Measurements from ENCODE around the gene TRIM72. TPM values are rescaled to one million over a fixed set of nuclear protein-coding genes. Genes with fewer than 3 reads are reported as not detected.

Gene TRIM72
- total RNA-seq, 5 donors from 2014 or later (not counting 1 experiment from before 2014, with no cell fraction given) = 0.03 to 0.09 (median 0.09) TPM; not detected in 2

GRCh38 chr16:31246296-31246695, 32.4 kb downstream of the TRIM72 start:
- Mint-ChIP-seq H3K27ac (no peak overlapping the region), H3K4me1 (peaks cover 0 to 8% (median 4%) of the 10 kb centered on the region in 3 donors), H3K36me3 (no peaks in the 10 kb centered on the region), H3K9me3 (no peaks in the 10 kb centered on the region), H3K27me3 (peaks cover 0 to 1% of the 10 kb centered on the region in 2 donors), H3K4me3 (no peak overlapping the region)
- H3K27me3 ChIP-seq (replicated peaks in 1 of 2; ENCODE audit: control insufficient read depth in 2 of 2, extremely low read depth in 1 of 2, insufficient read depth in 2 of 2, low read length in 1 of 2) = no peaks in the 10 kb centered on the region
- no peaks in the 10 kb centered on the region for H3K36me3 ChIP-seq (ENCODE audit: control insufficient read depth in 2 of 2, extremely low read depth in 1 of 2, insufficient read depth in 1 of 2, low read length in 1 of 2)
- H3K4me1 ChIP-seq (ENCODE audit: control insufficient read depth in 1 of 2, extremely low read depth in 1 of 2, insufficient read depth in 2 of 2, low read length in 2 of 2) = peaks cover 0 to 3% of the 10 kb centered on the region in 2 experiments
- no peak overlapping the region for H3K27ac ChIP-seq (ENCODE audit: low read length)
- ChIA-PET POLR2A (no interaction called here), CTCF (no interaction called here)
- ATAC-seq (replicated peaks in 1 of 4) = no peak
- H3K9me3 ChIP-seq = no peaks in the 10 kb centered on the region
- no peak overlapping the region for H3K4me3 ChIP-seq (ENCODE audit: control insufficient read depth in 1 of 2, extremely low read depth in 1 of 2, low read length in 1 of 2)
- WGBS (ENCODE audit: insufficient coverage) = no CpG with 5 or more reads among the region's 3 CpGs
- DNase-seq = no peak

- H3K27ac ChIP-seq (ENCODE audit: low read length) = no peak overlapping the region
- H3K4me3 Mint-ChIP-seq = no peak overlapping the region
- H3K36me3 ChIP-seq (ENCODE audit: control insufficient read depth in 2 of 2, extremely low read depth in 1 of 2, insufficient read depth in 1 of 2, low read length in 1 of 2) = no peaks in the 10 kb centered on the region
- no peaks in the 10 kb centered on the region for H3K27me3 ChIP-seq (replicated peaks in 1 of 2; ENCODE audit: control insufficient read depth in 2 of 2, extremely low read depth in 1 of 2, insufficient read depth in 2 of 2, low read length in 1 of 2)
- CTCF ChIA-PET = no interaction called here
- H3K4me1 ChIP-seq (ENCODE audit: control insufficient read depth in 1 of 2, extremely low read depth in 1 of 2, insufficient read depth in 2 of 2, low read length in 2 of 2) = peaks cover 0 to 4% of the 10 kb centered on the region in 2 experiments
- DNase-seq = no peak
- WGBS (ENCODE audit: insufficient coverage) = no CpG with 5 or more reads among the region's 5 CpGs
- H3K4me3 ChIP-seq (ENCODE audit: control insufficient read depth in 1 of 2, extremely low read depth in 1 of 2, low read length in 1 of 2) = no peak overlapping the region
- peaks cover 2 to 14% (median 4%) of the 10 kb centered on the region in 3 donors for H3K4me1 Mint-ChIP-seq
- H3K9me3 Mint-ChIP-seq = no peaks in the 10 kb centered on the region
- no peaks in the 10 kb centered on the region for H3K36me3 Mint-ChIP-seq
- H3K27me3 Mint-ChIP-seq = peaks cover 0 to 1% of the 10 kb centered on the region in 2 donors
- POLR2A ChIA-PET = no interaction called here
- no peak overlapping the region for H3K27ac Mint-ChIP-seq
- ATAC-seq (replicated peaks in 1 of 4) = no peak
- H3K9me3 ChIP-seq = no peaks in the 10 kb centered on the region
These were observed 34.4 kb downstream of the TRIM72 start for GRCh38 chr16:31248344-31248743.

- no peaks in the 10 kb centered on the region for H3K9me3 ChIP-seq
- no peak for DNase-seq
- Mint-ChIP-seq H3K9me3 (no peaks in the 10 kb centered on the region), H3K36me3 (no peaks in the 10 kb centered on the region), H3K4me3 (no peak overlapping the region), H3K4me1 (peaks cover 10 to 21% (median 10%) of the 10 kb centered on the region in 3 donors), H3K27ac (no peak overlapping the region), H3K27me3 (peaks cover 0 to 1% of the 10 kb centered on the region in 2 donors)
- no peaks in the 10 kb centered on the region for H3K27me3 ChIP-seq (replicated peaks in 1 of 2; ENCODE audit: control insufficient read depth in 2 of 2, extremely low read depth in 1 of 2, insufficient read depth in 2 of 2, low read length in 1 of 2)
- H3K36me3 ChIP-seq (ENCODE audit: control insufficient read depth in 2 of 2, extremely low read depth in 1 of 2, insufficient read depth in 1 of 2, low read length in 1 of 2) = no peaks in the 10 kb centered on the region
- ATAC-seq (replicated peaks in 1 of 4) = peak in 1 of 4 experiments; percentile 20
- H3K4me1 ChIP-seq (ENCODE audit: control insufficient read depth in 1 of 2, extremely low read depth in 1 of 2, insufficient read depth in 2 of 2, low read length in 2 of 2) = peaks cover 0 to 4% of the 10 kb centered on the region in 2 experiments
- H3K4me3 ChIP-seq (ENCODE audit: control insufficient read depth in 1 of 2, extremely low read depth in 1 of 2, low read length in 1 of 2) = no peak overlapping the region
- ChIA-PET CTCF (no interaction called here), POLR2A (no interaction called here)
- H3K27ac ChIP-seq (ENCODE audit: low read length) = no peak overlapping the region
- 94% methylated on average over 5 of the region's 7 CpGs for WGBS (ENCODE audit: insufficient coverage)
These were observed 37.0 kb downstream of the TRIM72 start for GRCh38 chr16:31250782-31251384.

DNA sequence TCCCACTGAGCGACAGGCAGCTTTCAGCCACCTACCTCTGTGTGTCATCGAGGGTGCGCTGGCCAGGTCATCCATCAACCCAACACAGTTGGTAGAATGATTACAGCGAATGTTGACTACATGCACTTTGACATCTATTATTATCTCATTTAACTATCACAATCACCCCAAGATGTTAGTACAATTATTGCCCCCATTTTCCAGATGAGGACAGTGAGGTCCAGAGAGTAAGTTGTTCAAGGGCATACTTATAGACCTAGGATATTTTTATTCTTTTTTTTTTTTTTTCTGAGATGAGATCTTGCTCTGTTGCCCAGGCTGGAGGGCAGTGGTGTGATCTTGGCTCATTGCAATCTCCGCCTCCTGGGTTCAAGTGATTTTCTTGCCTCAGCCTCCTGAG, 37.5 kb downstream of the TRIM72 start:
- Mint-ChIP-seq H3K4me3 (no peak overlapping the region), H3K4me1 (peaks cover 10 to 21% (median 10%) of the 10 kb centered on the region in 3 donors), H3K9me3 (no peaks in the 10 kb centered on the region), H3K36me3 (no peaks in the 10 kb centered on the region), H3K27me3 (peaks cover 0 to 1% of the 10 kb centered on the region in 2 donors), H3K27ac (no peak overlapping the region)
- whole genome bisulfite sequencing (ENCODE audit: insufficient coverage) = 100% methylated on average over 1 of the region's 5 CpGs
- H3K27ac ChIP-seq (ENCODE audit: low read length) = no peak overlapping the region
- H3K4me1 ChIP-seq (ENCODE audit: control insufficient read depth in 1 of 2, extremely low read depth in 1 of 2, insufficient read depth in 2 of 2, low read length in 2 of 2) = peaks cover 0 to 4% of the 10 kb centered on the region in 2 experiments
- H3K27me3 ChIP-seq (replicated peaks in 1 of 2; ENCODE audit: control insufficient read depth in 2 of 2, extremely low read depth in 1 of 2, insufficient read depth in 2 of 2, low read length in 1 of 2) = no peaks in the 10 kb centered on the region
- POLR2A ChIA-PET = no interaction called here
- H3K36me3 ChIP-seq (ENCODE audit: control insufficient read depth in 2 of 2, extremely low read depth in 1 of 2, insufficient read depth in 1 of 2, low read length in 1 of 2) = no peaks in the 10 kb centered on the region
- CTCF ChIA-PET = no interaction called here
- no peak for DNase-seq
- H3K4me3 ChIP-seq (ENCODE audit: control insufficient read depth in 1 of 2, extremely low read depth in 1 of 2, low read length in 1 of 2) = no peak overlapping the region
- no peaks in the 10 kb centered on the region for H3K9me3 ChIP-seq
- ATAC-seq (replicated peaks in 1 of 4) = no peak

DNA sequence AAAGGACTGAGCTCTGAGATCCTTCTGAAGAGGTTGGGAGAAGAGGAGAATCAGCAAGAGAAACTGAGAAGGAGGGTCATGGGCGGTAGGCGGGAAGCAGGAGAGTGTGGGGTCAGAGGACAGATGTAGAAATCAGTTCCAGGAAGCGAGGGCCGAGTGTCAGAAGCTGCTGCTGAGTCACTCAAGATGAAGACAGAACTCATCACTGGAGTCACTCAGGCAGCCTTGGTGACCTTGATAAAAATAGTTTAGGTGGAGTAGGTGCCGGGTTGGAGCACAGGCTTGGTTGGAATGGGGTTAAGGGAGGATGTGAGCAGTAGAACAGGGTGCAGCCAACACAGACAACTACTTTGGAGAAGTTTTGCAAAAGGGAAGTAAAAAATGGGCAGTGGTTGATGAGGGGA, 39.7 kb downstream of the TRIM72 start:
- peaks cover 0 to 2% of the 10 kb centered on the region in 2 experiments for H3K27me3 ChIP-seq (replicated peaks in 1 of 2; ENCODE audit: control insufficient read depth in 2 of 2, extremely low read depth in 1 of 2, insufficient read depth in 2 of 2, low read length in 1 of 2)
- H3K4me3 Mint-ChIP-seq = no peak overlapping the region
- H3K9me3 Mint-ChIP-seq = no peaks in the 10 kb centered on the region
- 32% methylated on average over 5 of the region's 5 CpGs for WGBS (ENCODE audit: insufficient coverage)
- DNase-seq (peak in 3 of 35 experiments; percentile 3 to 28 (median 9)), ATAC-seq (replicated peaks in 1 of 4) (peak in 2 of 4 experiments; percentile 35 to 56)
- H3K4me1 Mint-ChIP-seq = peaks cover 10 to 21% (median 10%) of the 10 kb centered on the region in 3 donors
- H3K4me3 ChIP-seq (ENCODE audit: control insufficient read depth in 1 of 2, extremely low read depth in 1 of 2, low read length in 1 of 2) = no peak overlapping the region
- no peaks in the 10 kb centered on the region for H3K36me3 Mint-ChIP-seq
- ChIA-PET POLR2A (no interaction called here), CTCF (no interaction called here)
- H3K27ac Mint-ChIP-seq = peak overlapping the region; percentile 4 to 26
- H3K4me1 ChIP-seq (ENCODE audit: control insufficient read depth in 1 of 2, extremely low read depth in 1 of 2, insufficient read depth in 2 of 2, low read length in 2 of 2) = peaks cover 0 to 4% of the 10 kb centered on the region in 2 experiments
- no peaks in the 10 kb centered on the region for H3K27me3 Mint-ChIP-seq
- H3K27ac ChIP-seq (ENCODE audit: low read length) = no peak overlapping the region
- no peaks in the 10 kb centered on the region for H3K36me3 ChIP-seq (ENCODE audit: control insufficient read depth in 2 of 2, extremely low read depth in 1 of 2, insufficient read depth in 1 of 2, low read length in 1 of 2)
- H3K9me3 ChIP-seq = no peaks in the 10 kb centered on the region

- ChIA-PET POLR2A (no interaction called here), CTCF (interaction anchor here (0.6 kb wide), 2 partner anchors 21 to 39 kb away, joined by 3 to 4 read pairs; no protein-coding TSS in a partner anchor)
- Histone ChIP-seq H3K36me3 (ENCODE audit: control insufficient read depth in 2 of 2, extremely low read depth in 1 of 2, insufficient read depth in 1 of 2, low read length in 1 of 2) (no peaks in the 10 kb centered on the region), H3K9me3 (no peaks in the 10 kb centered on the region), H3K27me3 (replicated peaks in 1 of 2; ENCODE audit: control insufficient read depth in 2 of 2, extremely low read depth in 1 of 2, insufficient read depth in 2 of 2, low read length in 1 of 2) (peaks cover 0 to 2% of the 10 kb centered on the region in 2 experiments), H3K4me1 (ENCODE audit: control insufficient read depth in 1 of 2, extremely low read depth in 1 of 2, insufficient read depth in 2 of 2, low read length in 2 of 2) (peaks cover 6 to 17% of the 10 kb centered on the region in 2 experiments), H3K4me3 (ENCODE audit: control insufficient read depth in 1 of 2, extremely low read depth in 1 of 2, low read length in 1 of 2) (no peak overlapping the region), H3K27ac (ENCODE audit: low read length) (no peak overlapping the region)
- H3K27me3 Mint-ChIP-seq = no peaks in the 10 kb centered on the region
- H3K4me1 Mint-ChIP-seq = peaks cover 18 to 30% (median 22%) of the 10 kb centered on the region in 3 donors
- H3K4me3 Mint-ChIP-seq = no peak overlapping the region
- WGBS (ENCODE audit: insufficient coverage) = 66% methylated on average over 5 of the region's 8 CpGs
- no peak overlapping the region for H3K27ac Mint-ChIP-seq
- no peak for ATAC-seq (replicated peaks in 1 of 4)
- H3K9me3 Mint-ChIP-seq = no peaks in the 10 kb centered on the region
- H3K36me3 Mint-ChIP-seq = no peaks in the 10 kb centered on the region
- no peak for DNase-seq
These were observed 42.5 kb downstream of the TRIM72 start for GRCh38 chr16:31256466-31256865.
